HG03520 (cell line): ENCODE results near the gene SPATA9.
"Not testable (repeated sequence)": the region's sequence is repeated elsewhere in the genome, so short reads cannot be mapped to it uniquely, and the experiment has no call there.

Experiments used
- ATAC-seq: cut with Tn5 transposase; IDR thresholded peaks from one replicate; pipeline ENCODE4 v1.9.1; 2021; ENCODE audit warnings: mild to moderate bottlenecking, moderate library complexity; ENCODE audit not compliant: unreplicated experiment

The SPATA9 gene

GRCh38 chr5:95718203-95718602, 35.4 kb upstream of the SPATA9 start:
- peak; percentile 82 for ATAC-seq

GRCh38 chr5:95717439-95717838, 34.6 kb upstream of the SPATA9 start:
- no peak for ATAC-seq

GRCh38 chr5:95715799-95716461, 33.1 kb upstream of the SPATA9 start:
- ATAC-seq = no peak

- ATAC-seq = no peak
These were observed 31.3 kb upstream of the SPATA9 start for GRCh38 chr5:95713960-95714710.

- not testable (repeated sequence) for ATAC-seq
These were observed 30.5 kb upstream of the SPATA9 start for GRCh38 chr5:95713246-95713645.

GRCh38 chr5:95712347-95712958, 29.7 kb upstream of the SPATA9 start:
- ATAC-seq = no peak

GRCh38 chr5:95711501-95712346, 28.9 kb upstream of the SPATA9 start:
- no peak for ATAC-seq

GRCh38 chr5:95710651-95711500, 28.1 kb upstream of the SPATA9 start:
- not testable (repeated sequence) for ATAC-seq

GRCh38 chr5:95709967-95710650, 27.3 kb upstream of the SPATA9 start:
- no peak for ATAC-seq

GRCh38 chr5:95708876-95709275, 26.1 kb upstream of the SPATA9 start:
- ATAC-seq = no peak

GRCh38 chr5:95707534-95708188, 24.9 kb upstream of the SPATA9 start:
- ATAC-seq = not testable (repeated sequence)

- ATAC-seq = no peak
These were observed 24.3 kb upstream of the SPATA9 start for GRCh38 chr5:95707055-95707454.

GRCh38 chr5:95706196-95706595, 23.4 kb upstream of the SPATA9 start:
- ATAC-seq = not testable (repeated sequence)

- ATAC-seq = no peak
These were observed 21.4 kb upstream of the SPATA9 start for GRCh38 chr5:95704150-95704549.

- no peak for ATAC-seq
These were observed 18.3 kb upstream of the SPATA9 start for GRCh38 chr5:95701074-95701473.

GRCh38 chr5:95699337-95699736, 16.5 kb upstream of the SPATA9 start:
- ATAC-seq = no peak

- no peak for ATAC-seq
These were observed 15.2 kb upstream of the SPATA9 start for GRCh38 chr5:95697781-95698681.

GRCh38 chr5:95690333-95690732, 7.5 kb upstream of the SPATA9 start:
- no peak for ATAC-seq
